ENCODE results near the gene FKBP10.

Gene FKBP10

DNA sequence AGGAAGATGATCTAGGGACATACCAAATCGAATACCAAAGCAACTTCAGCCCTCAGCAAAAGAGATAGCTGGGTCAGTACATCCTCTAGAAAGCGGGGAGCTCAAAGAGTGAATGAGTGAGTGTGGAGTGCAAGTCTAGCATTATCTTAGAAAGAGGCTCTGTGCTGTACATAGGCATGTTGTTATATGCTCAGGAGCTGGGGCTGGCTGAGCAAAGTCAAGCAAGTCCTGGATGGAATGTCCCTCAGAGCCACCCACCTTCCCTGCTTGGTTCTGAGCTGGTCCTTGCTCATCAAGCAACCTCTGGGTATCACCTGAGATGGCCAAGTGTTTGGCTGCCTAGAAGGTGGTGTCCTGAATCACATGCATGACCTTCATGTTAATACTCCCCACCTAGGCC is 57.3 kb downstream of the FKBP10 start:
- no peaks in the 10 kb centered on the region for H3K27me3 Mint-ChIP-seq
- H3K4me3 Mint-ChIP-seq, result no peak overlapping the region
- no peaks in the 10 kb centered on the region for H3K9me3 Mint-ChIP-seq
- peaks cover 72% of the 10 kb centered on the region for H3K36me3 Mint-ChIP-seq (ENCODE audit: low read depth)
- H3K27ac Mint-ChIP-seq, result peak overlapping the region; percentile 47
- H3K4me1 Mint-ChIP-seq (ENCODE audit: low read depth), result peaks cover 42% of the 10 kb centered on the region

DNA sequence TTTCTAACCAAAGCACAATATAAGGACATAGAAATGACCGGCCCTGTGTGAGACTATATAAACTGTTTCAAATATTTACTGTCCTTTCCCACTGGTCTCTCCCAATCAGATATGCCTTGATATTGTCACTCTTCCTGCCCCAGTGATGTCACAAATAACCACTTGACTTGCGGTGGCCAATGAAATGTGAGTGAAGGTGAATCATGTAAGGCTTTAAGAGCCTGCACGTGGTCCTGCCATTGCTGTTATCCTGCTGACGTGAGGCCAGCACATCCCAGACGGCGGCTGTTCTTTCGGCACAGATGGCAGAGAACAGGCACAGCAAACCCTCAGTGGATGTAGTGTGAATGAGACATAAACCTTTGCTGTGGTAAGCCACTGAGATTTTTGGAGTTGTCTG is 57.8 kb downstream of the FKBP10 start:
- Mint-ChIP-seq H3K4me1 (ENCODE audit: low read depth) (peaks cover 39% of the 10 kb centered on the region), H3K36me3 (ENCODE audit: low read depth) (peaks cover 73% of the 10 kb centered on the region), H3K27me3 (no peaks in the 10 kb centered on the region), H3K27ac (peak overlapping the region; percentile 47), H3K9me3 (no peaks in the 10 kb centered on the region), H3K4me3 (no peak overlapping the region)

DNA sequence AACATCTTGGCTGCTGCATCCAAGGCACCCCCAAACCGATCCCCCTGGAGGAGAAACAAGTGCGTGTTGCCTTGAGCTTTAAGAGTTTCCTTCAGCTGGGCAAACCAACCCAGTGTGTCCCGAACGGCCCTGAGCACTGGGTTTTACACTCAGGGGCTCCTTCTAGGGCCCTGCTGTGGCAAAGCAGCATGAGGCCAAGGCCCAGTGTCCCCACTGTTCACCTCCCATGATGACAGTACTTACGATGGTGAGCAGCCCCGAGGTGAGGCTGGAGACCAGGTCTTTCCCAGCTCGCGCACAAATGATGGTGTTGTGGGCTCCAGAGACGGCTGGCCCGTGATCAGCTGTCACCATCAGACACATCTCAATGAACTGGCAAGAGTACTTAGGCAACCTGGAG is 59.0 kb downstream of the FKBP10 start:
- Mint-ChIP-seq H3K36me3 (ENCODE audit: low read depth) (peaks cover 76% of the 10 kb centered on the region), H3K4me3 (no peak overlapping the region), H3K27ac (peak overlapping the region; percentile 61), H3K9me3 (no peaks in the 10 kb centered on the region), H3K27me3 (no peaks in the 10 kb centered on the region), H3K4me1 (ENCODE audit: low read depth) (peaks cover 37% of the 10 kb centered on the region)

Measured in stimulated activated naive CD8-positive, alpha-beta T cell treated with anti-CD3 and anti-CD28 coated beads, Interleukin-15, Interleukin-2, amounts not matched to agents 100 ng/mL and 50 ng/mL, for 24 hours (primary cell).